GM19452 (cell line): ENCODE measurements around the gene NMNAT3.

Source experiments
- ATAC-seq: cut with Tn5 transposase; IDR thresholded peaks from one replicate; pipeline ENCODE4 v1.9.1; 2021; ENCODE audit not compliant: unreplicated experiment

The NMNAT3 gene

GRCh38 chr3:139523718-139524117 is 154.1 kb downstream of the NMNAT3 start:
- ATAC-seq: no peak

- no peak for ATAC-seq
These were observed 154.6 kb downstream of the NMNAT3 start for GRCh38 chr3:139523166-139523565.

GRCh38 chr3:139522421-139522820 is 155.4 kb downstream of the NMNAT3 start:
- ATAC-seq: no peak

- no peak for ATAC-seq
These were observed 156.0 kb downstream of the NMNAT3 start for GRCh38 chr3:139521816-139522215.

DNA sequence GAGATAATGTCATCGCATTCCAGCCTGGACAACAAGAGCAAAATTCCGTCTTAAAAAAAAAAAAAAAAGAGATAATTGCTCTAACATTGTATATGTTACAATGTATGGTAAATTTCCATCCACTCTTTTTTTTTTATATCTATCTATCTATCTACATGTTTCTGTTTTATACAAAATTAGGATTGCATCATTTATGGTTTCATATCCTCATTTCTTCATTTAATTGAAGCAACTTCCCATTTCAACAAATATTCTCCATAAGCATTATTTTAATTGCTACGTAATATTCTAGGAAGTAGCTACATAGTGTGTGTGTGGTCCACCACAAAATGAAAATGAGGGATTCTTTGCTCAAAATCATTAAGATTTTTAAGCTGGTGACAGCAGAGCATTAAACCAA is 156.6 kb downstream of the NMNAT3 start:
- ATAC-seq: no peak

DNA sequence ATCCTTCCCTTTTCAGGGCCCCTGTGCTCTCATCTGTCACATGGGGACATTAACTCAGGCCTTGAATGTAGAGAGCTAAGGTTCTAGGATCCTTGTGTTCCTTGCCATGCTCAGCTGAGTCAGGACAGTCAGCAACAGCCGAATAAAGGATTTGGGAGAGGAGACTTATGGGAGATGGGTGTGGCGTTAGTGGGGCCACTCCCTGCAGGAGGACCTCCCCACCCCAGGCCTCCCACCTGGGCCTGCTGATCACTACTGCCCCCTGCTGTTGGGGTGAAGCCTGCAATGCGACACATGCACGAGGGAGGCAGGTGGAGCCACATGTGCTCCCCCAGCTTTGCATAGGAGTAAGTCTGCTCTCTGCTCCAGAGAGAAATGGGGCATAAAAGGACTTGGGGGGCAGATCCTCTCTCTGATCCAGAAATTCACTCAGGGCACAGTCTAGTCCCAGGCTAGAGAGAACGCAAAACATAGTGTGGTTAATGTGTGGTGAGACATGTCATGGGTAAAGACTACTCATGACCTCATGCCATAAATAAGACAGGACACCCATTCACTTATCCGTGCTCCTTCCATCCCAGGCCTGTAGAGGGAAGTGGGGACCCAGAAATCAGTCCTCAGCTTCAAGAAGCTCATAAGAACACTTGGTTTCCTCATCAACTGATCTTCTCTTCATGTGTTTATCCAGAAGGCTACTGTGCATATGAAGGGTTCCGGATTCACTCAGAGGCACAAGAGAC is 157.6 kb downstream of the NMNAT3 start:
- ATAC-seq: no peak

GRCh38 chr3:139518926-139519842 is 158.6 kb downstream of the NMNAT3 start:
- ATAC-seq: no peak

GRCh38 chr3:139518306-139518705 is 159.5 kb downstream of the NMNAT3 start:
- no peak for ATAC-seq

- ATAC-seq: no peak
These were observed 160.3 kb downstream of the NMNAT3 start for GRCh38 chr3:139517321-139518065.

GRCh38 chr3:139514741-139515140 is 163.0 kb downstream of the NMNAT3 start:
- no peak for ATAC-seq
